Measurements from ENCODE around the gene FAM114A1. TPM values are rescaled to one million over a fixed set of nuclear protein-coding genes. Genes with fewer than 3 reads are reported as not detected.

Gene FAM114A1
- total and polyA plus RNA-seq, 2 experiments from 2014 or later = 13.0 to 14.5 TPM

DNA sequence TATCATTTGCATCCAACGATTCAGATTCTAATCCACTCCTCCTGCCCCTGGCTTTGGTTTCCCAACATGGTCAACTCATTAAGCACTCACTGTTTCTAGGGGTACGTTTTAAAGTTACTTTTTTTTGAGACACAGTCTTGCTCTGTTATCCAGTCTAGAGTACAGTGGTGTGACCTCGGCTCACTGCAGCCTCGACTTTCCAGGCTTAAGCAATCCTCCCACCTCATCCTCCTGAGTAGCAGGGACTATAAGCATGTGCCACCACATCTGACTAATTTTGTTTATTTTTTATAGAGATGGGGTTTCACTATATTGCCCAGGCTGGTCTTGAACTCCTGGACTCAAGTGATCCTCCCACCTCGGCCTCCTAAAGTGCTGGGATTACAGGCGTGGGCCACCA lies 115.7 kb downstream of the FAM114A1 start (continued):
- TF ChIP-seq, protein P1, sequence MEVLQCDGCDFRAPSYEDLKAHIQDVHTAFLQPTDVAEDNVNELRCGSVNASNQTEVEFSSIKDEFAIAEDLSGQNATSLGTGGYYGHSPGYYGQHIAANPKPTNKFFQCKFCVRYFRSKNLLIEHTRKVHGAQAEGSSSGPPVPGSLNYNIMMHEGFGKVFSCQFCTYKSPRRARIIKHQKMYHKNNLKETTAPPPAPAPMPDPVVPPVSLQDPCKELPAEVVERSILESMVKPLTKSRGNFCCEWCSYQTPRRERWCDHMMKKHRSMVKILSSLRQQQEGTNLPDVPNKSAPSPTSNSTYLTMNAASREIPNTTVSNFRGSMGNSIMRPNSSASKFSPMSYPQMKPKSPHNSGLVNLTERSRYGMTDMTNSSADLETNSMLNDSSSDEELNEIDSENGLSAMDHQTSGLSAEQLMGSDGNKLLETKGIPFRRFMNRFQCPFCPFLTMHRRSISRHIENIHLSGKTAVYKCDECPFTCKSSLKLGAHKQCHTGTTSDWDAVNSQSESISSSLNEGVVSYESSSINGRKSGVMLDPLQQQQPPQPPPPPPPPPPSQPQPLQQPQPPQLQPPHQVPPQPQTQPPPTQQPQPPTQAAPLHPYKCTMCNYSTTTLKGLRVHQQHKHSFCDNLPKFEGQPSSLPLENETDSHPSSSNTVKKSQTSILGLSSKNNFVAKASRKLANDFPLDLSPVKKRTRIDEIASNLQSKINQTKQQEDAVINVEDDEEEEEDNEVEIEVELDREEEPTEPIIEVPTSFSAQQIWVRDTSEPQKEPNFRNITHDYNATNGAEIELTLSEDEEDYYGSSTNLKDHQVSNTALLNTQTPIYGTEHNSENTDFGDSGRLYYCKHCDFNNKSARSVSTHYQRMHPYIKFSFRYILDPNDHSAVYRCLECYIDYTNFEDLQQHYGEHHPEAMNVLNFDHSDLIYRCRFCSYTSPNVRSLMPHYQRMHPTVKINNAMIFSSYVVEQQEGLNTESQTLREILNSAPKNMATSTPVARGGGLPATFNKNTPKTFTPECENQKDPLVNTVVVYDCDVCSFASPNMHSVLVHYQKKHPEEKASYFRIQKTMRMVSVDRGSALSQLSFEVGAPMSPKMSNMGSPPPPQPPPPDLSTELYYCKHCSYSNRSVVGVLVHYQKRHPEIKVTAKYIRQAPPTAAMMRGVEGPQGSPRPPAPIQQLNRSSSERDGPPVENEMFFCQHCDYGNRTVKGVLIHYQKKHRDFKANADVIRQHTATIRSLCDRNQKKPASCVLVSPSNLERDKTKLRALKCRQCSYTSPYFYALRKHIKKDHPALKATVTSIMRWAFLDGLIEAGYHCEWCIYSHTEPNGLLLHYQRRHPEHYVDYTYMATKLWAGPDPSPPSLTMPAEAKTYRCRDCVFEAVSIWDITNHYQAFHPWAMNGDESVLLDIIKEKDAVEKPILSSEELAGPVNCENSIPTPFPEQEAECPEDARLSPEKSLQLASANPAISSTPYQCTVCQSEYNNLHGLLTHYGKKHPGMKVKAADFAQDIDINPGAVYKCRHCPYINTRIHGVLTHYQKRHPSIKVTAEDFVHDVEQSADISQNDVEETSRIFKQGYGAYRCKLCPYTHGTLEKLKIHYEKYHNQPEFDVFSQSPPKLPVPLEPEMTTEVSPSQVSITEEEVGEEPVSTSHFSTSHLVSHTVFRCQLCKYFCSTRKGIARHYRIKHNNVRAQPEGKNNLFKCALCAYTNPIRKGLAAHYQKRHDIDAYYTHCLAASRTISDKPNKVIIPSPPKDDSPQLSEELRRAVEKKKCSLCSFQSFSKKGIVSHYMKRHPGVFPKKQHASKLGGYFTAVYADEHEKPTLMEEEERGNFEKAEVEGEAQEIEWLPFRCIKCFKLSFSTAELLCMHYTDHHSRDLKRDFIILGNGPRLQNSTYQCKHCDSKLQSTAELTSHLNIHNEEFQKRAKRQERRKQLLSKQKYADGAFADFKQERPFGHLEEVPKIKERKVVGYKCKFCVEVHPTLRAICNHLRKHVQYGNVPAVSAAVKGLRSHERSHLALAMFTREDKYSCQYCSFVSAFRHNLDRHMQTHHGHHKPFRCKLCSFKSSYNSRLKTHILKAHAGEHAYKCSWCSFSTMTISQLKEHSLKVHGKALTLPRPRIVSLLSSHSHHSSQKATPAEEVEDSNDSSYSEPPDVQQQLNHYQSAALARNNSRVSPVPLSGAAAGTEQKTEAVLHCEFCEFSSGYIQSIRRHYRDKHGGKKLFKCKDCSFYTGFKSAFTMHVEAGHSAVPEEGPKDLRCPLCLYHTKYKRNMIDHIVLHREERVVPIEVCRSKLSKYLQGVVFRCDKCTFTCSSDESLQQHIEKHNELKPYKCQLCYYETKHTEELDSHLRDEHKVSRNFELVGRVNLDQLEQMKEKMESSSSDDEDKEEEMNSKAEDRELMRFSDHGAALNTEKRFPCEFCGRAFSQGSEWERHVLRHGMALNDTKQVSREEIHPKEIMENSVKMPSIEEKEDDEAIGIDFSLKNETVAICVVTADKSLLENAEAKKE (CRISPR knock-in tag; IDR thresholded peaks at IDR 0.05) = no peak
- TF ChIP-seq, protein P2, sequence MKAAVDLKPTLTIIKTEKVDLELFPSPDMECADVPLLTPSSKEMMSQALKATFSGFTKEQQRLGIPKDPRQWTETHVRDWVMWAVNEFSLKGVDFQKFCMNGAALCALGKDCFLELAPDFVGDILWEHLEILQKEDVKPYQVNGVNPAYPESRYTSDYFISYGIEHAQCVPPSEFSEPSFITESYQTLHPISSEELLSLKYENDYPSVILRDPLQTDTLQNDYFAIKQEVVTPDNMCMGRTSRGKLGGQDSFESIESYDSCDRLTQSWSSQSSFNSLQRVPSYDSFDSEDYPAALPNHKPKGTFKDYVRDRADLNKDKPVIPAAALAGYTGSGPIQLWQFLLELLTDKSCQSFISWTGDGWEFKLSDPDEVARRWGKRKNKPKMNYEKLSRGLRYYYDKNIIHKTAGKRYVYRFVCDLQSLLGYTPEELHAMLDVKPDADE (IDR thresholded peaks at IDR 0.05) = no peak

GRCh38 chr4:38983787-38984598 lies 116.4 kb downstream of the FAM114A1 start:
- DNase-seq (ENCODE audit: low spot score) (no peak), ATAC-seq (no peak)
- Mint-ChIP-seq H3K9me3 (no peaks in the 10 kb centered on the region), H3K27ac (no peak overlapping the region; the same call in 1 of the 2 replicates), H3K27me3 (ENCODE audit: insufficient read depth, low read depth, poor library complexity) (peaks cover 7% of the 10 kb centered on the region), H3K4me1 (peaks cover 14% of the 10 kb centered on the region), H3K36me3 (ENCODE audit: low read depth) (no peaks in the 10 kb centered on the region), H3K4me3 (no peak overlapping the region)
- Histone ChIP-seq H4K20me1 (replicated peaks; ENCODE audit: insufficient read depth) (no peaks in the 10 kb centered on the region), H3K4me2 (no peak overlapping the region), H3K36me3 (ENCODE audit: insufficient read depth) (no peaks in the 10 kb centered on the region), H3K79me2 (replicated peaks; ENCODE audit: insufficient read depth) (no peaks in the 10 kb centered on the region), H2AFZ (peak overlapping the region; percentile 64; the same call in 1 of the 2 replicates), H3K9me2 (ENCODE audit: insufficient read depth) (no peaks in the 10 kb centered on the region), H3K27me3 (ENCODE audit: insufficient read depth) (no peaks in the 10 kb centered on the region), H3K27ac (ENCODE audit: low read depth) (no peak overlapping the region), H3K4me3 (no peak overlapping the region), H3K4me1 (ENCODE audit: insufficient read depth) (no peaks in the 10 kb centered on the region; the same call in 1 of the 2 replicates), H3F3A (replicated peaks; ENCODE audit: low read depth) (no peaks in the 10 kb centered on the region)
- no peak for TF ChIP-seq ZNF114 (CRISPR knock-in tag; IDR thresholded peaks at IDR 0.05)
- TF ChIP-seq EZH2phosphoT487 (IDR thresholded peaks at IDR 0.05; ENCODE audit: unreplicated experiment) = no peak
- TF ChIP-seq CREB1 (CRISPR knock-in tag; IDR thresholded peaks at IDR 0.05; ENCODE audit: low read depth) = no peak
- no peak for TF ChIP-seq STAT1 (IDR thresholded peaks at IDR 0.05; ENCODE audit: unreplicated experiment)
- no peak for TF ChIP-seq POLR2AphosphoS5 (IDR thresholded peaks at IDR 0.05; ENCODE audit: low read depth)
- TF ChIP-seq JUNB (IDR thresholded peaks at IDR 0.05; ENCODE audit: unreplicated experiment) = no peak
- TF ChIP-seq, protein P1 (CRISPR knock-in tag; IDR thresholded peaks at IDR 0.05) = no peak

Measured in GM23338 (cell line).